Activated CD8-positive, alpha-beta T cell treated with anti-CD3 and anti-CD28 coated beads, Interleukin-2, amount 10 ng/mL, durations not matched to agents 7 days and 5 days (primary cell): Measurements from ENCODE around the gene VAMP8. TPM values are rescaled to one million over a fixed set of nuclear protein-coding genes. Genes with fewer than 3 reads are reported as not detected.

Source experiments
- ATAC-seq: fragments of 150-1000 bp; cut with Tn5 transposase; one replicate; pipeline ENCODE4 v1.10.0; 2021; ENCODE audit warnings: moderate library complexity
- CTCF ChIA-PET: fragments of 350-600 bp; sonication (Branson Sonifier 250); formaldehyde crosslinking; loops from one replicate; lab custom pipeline; 2021; ENCODE audit warnings: antibody characterized with exemption; lab: Charles Lee
- POLR2A ChIA-PET: fragments of 350-600 bp; sonication (Branson Sonifier 250); formaldehyde crosslinking; loops from one replicate; lab custom pipeline; 2021; ENCODE audit warnings: antibody characterized with exemption; lab: Charles Lee
- DNase-seq: peaks from one replicate; pipeline ENCODE4 v3.0.0-alpha.2; 2020
- H3K27ac Mint-ChIP-seq: one replicate; pipeline ENCODE4 v1.8.0; 2021; ENCODE audit warnings: mild to moderate bottlenecking, mixed read lengths
- H3K27me3 Mint-ChIP-seq: one replicate; pipeline ENCODE4 v1.8.0; 2021; ENCODE audit warnings: low read depth, mixed read lengths
- H3K36me3 Mint-ChIP-seq: one replicate; pipeline ENCODE4 v1.8.0; 2021; ENCODE audit warnings: low read depth, mixed read lengths
- H3K4me1 Mint-ChIP-seq: one replicate; pipeline ENCODE4 v1.8.0; 2021; ENCODE audit warnings: low read depth, mixed read lengths
- H3K4me3 Mint-ChIP-seq: one replicate; pipeline ENCODE4 v1.8.0; 2021; ENCODE audit warnings: mild to moderate bottlenecking, mixed read lengths
- H3K9me3 Mint-ChIP-seq: one replicate; pipeline ENCODE4 v1.8.0; 2022; ENCODE audit warnings: mixed read lengths; ENCODE audit not compliant: insufficient read depth
- total RNA-seq, 2 experiments: library from RNA; stranded (reverse); gene quantifications; one replicate each; pipeline ENCODE4 v1.2.3, GENCODE V29; 2021

Gene VAMP8
- total RNA-seq, 2 experiments from 2014 or later = 141 to 148 TPM

- no peaks in the 10 kb centered on the region for H3K27me3 Mint-ChIP-seq
- ATAC-seq (peak; percentile 53), DNase-seq (no peak)
- H3K27ac Mint-ChIP-seq = peak overlapping the region; percentile 75
- CTCF ChIA-PET = interaction anchor here (0.9 to 4.9 kb wide), 10 partner anchors 9 to 208 kb away, joined by 3 to 52 read pairs (median 4); partner anchors contain the start of gene VAMP8
- POLR2A ChIA-PET = interaction anchor here (0.6 to 1.4 kb wide), 4 partner anchors 12 to 164 kb away, joined by 3 to 9 read pairs (median 3); partner anchors contain the start of genes C2orf68 and USP39
- H3K4me3 Mint-ChIP-seq = no peak overlapping the region
- peaks cover 75% of the 10 kb centered on the region for H3K36me3 Mint-ChIP-seq
- H3K9me3 Mint-ChIP-seq = no peaks in the 10 kb centered on the region
- H3K4me1 Mint-ChIP-seq = peaks cover 19% of the 10 kb centered on the region
These were observed 51.3 kb downstream of the VAMP8 start for GRCh38 chr2:85628658-85629057.

DNA sequence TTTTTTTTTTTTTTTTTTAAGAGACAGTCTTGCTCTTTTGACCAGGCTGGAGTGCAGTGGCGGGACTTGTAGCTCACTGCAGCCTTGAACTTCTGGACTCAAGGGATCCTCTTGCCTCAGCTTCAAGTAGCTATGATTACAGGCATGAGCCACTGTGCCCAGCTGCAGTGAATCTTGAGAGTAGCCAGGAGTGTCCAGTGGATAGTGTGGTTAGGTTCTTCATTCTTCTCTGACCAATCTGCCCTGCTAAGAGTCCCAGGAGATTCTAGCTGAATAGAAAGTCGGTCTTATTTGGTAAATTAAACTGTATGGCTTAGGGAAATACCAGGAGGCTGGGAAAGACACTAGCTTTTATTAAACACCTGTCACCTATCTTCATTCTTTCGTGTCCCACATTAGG lies 53.9 kb downstream of the VAMP8 start:
- peaks cover 19% of the 10 kb centered on the region for H3K4me1 Mint-ChIP-seq
- no peak for ATAC-seq
- peaks cover 70% of the 10 kb centered on the region for H3K36me3 Mint-ChIP-seq
- POLR2A ChIA-PET = no interaction called here
- no peaks in the 10 kb centered on the region for H3K27me3 Mint-ChIP-seq
- no peak for DNase-seq
- H3K4me3 Mint-ChIP-seq = no peak overlapping the region
- H3K9me3 Mint-ChIP-seq = no peaks in the 10 kb centered on the region
- CTCF ChIA-PET = interaction anchor here (1.1 to 1.3 kb wide), 2 partner anchors 18 to 49 kb away, joined by 3 to 5 read pairs; no protein-coding TSS in a partner anchor
- no peak overlapping the region for H3K27ac Mint-ChIP-seq

Other genes with a start within 250 kb of the VAMP8 start
- gene TGOLN2, start 249.6 kb upstream of the VAMP8 start, total RNA-seq = 100 to 1,000 TPM; 100 to 102 TPM
- 10 to 100 TPM; 27.8 to 28.4 TPM for gene RETSAT, start 223.1 kb upstream of the VAMP8 start, total RNA-seq
- 10 to 100 TPM; 14.4 to 19.9 TPM for gene ELMOD3, start 222.8 kb upstream of the VAMP8 start, total RNA-seq
- gene CAPG, start 167.2 kb upstream of the VAMP8 start, total RNA-seq = 100 to 1,000 TPM; 282 to 288 TPM
- gene SH2D6, start 158.9 kb upstream of the VAMP8 start, total RNA-seq = under 1 TPM; 0.61 to 0.73 TPM
- gene MAT2A, start 38.4 kb upstream of the VAMP8 start, total RNA-seq = 100 to 1,000 TPM; 264 to 273 TPM
- gene GGCX, start 16.1 kb upstream of the VAMP8 start, total RNA-seq = 10 to 100 TPM; 18.9 to 20.0 TPM
- 10 to 100 TPM; 72.0 to 74.4 TPM for gene VAMP5, start 6.8 kb downstream of the VAMP8 start, total RNA-seq
- 100 to 1,000 TPM in 1 of 2 experiments, 10 to 100 TPM in 1; 91.0 to 104 TPM for gene RNF181, start 18.2 kb downstream of the VAMP8 start, total RNA-seq
- gene TMEM150A, start 25.1 kb downstream of the VAMP8 start, total RNA-seq = 1 to 10 TPM; 1.7 to 1.9 TPM
- 10 to 100 TPM; 38.9 to 43.4 TPM for gene C2orf68, start 34.5 kb downstream of the VAMP8 start, total RNA-seq
- 10 to 100 TPM; 81.3 to 82.4 TPM for gene USP39, start 38.6 kb downstream of the VAMP8 start, total RNA-seq
- gene SFTPB, start 90.6 kb downstream of the VAMP8 start, total RNA-seq = not detected
- gene GNLY, start 116.8 kb downstream of the VAMP8 start, total RNA-seq = 100 to 1,000 TPM; 136 to 143 TPM
- under 1 TPM; 0.11 to 0.13 TPM for gene ATOH8, start 176.4 kb downstream of the VAMP8 start, total RNA-seq